ENCODE results near the gene C9orf78. TPM values are rescaled to one million over a fixed set of nuclear protein-coding genes. Genes with fewer than 3 reads are reported as not detected.
"Not testable (repeated sequence)": the region's sequence is repeated elsewhere in the genome, so short reads cannot be mapped to it uniquely, and the experiment has no call there.

C9orf78 gene
- polyA plus RNA-seq, 3 donors: 68.4 to 87.6 (median 81.4) TPM

DNA sequence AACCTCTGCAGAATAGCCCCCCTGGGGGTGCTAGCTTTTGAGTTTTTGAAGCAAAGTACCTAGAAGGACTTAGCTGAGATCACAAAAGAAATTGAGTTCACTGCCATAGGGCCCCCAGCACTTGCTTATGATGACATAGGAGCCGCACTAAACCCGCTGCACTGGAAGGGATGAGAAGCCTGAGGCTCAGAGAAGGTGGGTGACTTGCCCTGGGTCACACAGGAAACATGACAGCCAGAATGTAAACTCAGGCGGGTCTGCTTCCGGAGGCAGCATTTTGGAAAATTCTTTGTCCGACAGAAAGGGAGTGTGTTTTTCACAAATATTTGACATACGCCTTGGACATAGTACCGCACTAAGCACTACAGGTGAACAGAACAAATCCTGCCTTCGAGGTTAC is 40.5 kb downstream of the C9orf78 start:
- DNase-seq (ENCODE audit: extremely low read depth in 1 of 11, low read depth in 9 of 11, low spot score in 4 of 11): no peak

DNA sequence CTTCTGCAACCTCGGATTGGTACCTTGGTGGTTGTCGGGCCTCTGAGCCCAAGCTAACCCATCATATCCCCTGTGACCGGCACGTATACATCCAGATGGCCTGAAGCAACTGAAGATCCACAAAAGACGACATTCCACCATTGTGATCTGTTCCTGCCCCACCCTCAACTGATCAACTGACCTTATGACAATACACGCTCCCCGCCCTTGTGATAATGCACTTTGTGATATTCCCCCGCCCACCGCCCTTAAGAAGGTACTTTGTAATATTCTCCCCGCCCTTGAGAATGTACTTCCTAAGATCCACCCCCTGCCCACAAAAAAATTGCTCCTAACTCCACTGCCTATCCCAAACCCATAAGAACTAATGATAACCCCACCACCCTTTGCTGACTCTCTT is 48.6 kb downstream of the C9orf78 start:
- no peak for DNase-seq (ENCODE audit: extremely low read depth in 1 of 11, low read depth in 9 of 11, low spot score in 4 of 11)

DNA sequence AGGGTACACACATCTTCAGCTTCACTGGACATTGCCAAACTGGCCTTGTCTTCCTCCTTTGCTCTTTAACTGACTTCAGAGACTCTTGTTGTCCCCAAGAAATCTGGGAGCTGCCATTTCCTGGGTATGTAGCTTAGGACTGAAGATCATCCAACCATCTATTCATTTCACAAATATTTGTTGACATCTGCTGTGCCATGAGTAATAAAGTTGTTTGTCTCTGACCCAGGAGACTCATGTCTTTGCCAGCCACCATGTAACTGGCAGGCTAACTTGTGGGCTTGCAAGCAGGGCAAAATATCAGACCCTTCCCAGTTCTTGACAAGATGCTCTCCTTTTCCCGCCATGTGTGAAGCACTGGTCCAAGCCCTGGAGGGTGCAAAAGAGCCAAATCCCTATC is 49.2 kb downstream of the C9orf78 start:
- DNase-seq (ENCODE audit: extremely low read depth in 1 of 11, low read depth in 9 of 11, low spot score in 4 of 11): no peak

DNA sequence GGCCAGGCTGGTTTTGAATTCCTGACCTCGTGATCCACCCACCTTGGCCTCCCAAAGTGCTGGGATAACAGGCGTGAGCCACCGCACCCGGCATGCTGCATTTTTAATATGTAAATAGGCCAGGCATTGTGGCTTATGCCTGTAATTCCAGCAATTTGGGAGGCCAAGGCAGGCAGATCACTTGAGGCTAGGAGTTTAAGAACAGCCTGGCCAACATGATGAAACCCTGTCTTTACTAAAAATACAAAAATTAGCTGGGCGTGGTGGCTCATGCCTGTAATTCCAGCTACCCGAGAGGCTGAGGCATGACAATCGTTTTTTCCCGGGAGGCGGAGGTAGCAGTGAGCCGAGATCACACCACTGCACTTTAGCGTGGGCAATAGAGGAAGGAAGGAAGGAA is 50.1 kb downstream of the C9orf78 start:
- DNase-seq (ENCODE audit: extremely low read depth in 1 of 11, low read depth in 9 of 11, low spot score in 4 of 11): not testable (repeated sequence)

DNA sequence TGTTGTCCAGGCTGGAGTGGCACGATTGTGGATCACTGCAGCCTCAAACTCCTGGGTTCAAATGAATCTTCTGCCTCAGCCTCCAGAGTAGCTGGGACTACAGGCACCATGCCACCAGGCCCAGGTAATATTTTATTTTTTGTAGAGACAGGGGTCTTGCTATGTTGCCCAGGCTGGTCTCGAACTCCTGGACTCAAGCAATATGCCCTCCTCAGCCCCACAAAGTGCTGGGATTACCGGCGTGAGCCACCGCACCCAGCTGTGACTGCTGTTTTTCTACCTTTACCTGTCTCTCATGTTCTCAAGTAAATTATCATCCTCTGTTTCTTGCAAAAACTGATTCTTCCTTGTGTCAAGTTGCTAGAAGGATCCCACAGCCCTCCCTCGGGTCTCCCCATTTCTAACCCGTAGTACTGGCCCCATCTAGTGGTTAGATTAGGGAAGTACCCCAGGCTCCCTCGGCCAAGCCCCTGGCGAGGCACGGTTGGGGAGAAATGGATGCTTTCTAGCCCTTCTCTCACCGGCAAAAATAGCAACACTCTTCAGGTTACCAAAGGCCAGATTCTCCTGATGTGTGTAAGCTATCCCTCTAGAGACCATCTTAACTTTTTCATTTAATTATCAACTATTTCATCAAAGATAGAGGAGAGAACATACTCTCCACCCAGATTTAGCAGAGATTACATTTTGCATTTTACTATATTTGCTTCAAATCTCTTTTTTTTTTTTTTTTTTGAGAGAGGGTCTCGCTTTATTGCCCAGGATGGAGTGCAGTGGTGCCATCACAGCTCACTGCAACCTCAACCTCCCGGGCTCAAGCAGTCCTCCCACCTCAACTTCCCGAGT is 51.3 kb downstream of the C9orf78 start:
- peak in 6 of 11 donors; percentile 59 to 72 (median 61) for DNase-seq (ENCODE audit: extremely low read depth in 1 of 11, low read depth in 9 of 11, low spot score in 4 of 11)

DNA sequence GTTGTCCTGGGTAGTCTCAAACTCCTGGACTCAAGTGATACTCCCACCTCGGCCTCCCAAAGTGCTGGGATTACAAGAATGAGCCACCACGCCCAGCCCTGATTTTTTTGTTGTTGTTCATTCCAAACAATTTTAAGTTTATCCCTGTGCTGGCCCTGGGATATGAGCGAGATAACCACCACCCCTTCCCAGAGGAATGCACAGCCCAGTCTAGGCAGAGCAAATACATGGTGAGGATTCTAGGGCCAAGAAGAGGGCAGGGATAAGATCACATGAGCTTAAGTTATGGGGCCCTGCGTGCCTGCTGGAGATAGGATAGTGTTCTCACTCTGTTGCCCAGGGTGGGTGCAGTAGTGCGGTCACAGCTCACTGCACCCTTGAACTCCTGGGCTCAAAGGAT is 53.1 kb downstream of the C9orf78 start:
- no peak for DNase-seq (ENCODE audit: extremely low read depth in 1 of 11, low read depth in 9 of 11, low spot score in 4 of 11)

DNA sequence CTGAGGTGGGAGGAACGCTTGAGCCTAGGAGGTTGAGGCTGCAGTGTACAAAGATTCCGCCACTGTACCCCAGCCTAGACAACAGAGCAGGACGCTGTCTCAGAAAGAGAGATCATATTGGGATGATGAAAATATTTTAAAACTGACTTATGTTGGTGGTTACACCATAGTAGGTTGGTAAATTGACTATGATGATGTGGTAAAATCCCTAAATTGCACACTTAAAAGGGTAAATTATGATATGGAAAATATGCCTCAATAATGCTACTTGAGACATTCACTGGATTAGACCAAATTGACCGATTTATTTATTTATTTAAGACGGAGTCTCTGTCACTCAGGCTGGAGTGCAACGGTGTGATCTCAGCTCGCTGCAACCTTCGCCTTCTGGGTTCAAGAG is 53.9 kb downstream of the C9orf78 start:
- DNase-seq (ENCODE audit: extremely low read depth in 1 of 11, low read depth in 9 of 11, low spot score in 4 of 11): no peak

DNA sequence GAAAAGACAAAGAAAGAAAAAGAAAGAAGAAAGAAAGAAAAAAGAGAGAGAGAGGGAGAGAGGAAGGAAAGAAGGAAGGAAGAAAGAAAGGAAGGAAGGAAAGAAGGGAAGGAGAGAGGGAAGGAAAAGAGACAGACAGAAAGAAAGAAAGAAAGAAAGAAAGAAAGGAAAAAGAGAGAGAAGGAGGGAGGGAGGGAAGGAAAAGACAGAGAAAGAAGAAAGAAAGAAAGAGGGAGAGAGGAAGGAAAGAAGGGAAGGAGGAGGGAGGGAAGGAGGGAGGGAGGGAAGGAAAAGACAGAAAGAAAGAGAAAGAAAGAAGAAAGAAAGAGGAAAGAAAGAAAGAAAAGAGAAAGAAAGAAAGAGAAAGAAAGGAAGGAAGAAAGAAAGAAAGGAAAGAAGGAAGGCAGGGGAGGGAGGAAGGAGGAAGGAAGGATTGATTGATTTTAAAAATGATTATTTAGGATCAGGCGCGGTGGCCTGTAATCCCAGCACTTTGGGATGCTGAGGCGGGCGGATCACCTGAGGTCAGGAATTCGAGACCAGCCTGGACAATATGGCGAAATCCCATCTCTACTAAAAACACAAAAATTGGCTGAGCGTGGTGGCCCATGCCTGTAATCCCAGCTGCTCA is 55.4 kb downstream of the C9orf78 start:
- no peak for DNase-seq (ENCODE audit: extremely low read depth in 1 of 11, low read depth in 9 of 11, low spot score in 4 of 11)

DNA sequence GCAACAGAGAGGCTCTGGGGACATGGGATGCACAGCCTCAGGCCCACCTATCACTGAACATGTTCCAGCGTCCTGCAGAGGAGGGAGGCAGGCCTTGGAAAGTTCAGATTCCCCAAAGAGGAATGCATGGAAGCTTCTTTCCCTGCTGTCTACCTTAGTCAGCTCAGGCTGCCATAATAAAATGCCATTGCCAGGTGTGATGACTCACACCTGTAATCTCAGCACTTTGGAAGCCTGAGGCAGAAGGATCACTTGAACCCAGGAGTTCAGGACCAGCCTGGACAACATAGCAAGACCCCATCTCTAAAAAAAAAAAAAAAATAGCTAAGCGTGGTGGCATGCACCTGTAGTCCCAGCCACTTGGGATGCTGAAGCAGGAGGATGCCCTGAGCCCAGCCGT is 56.6 kb downstream of the C9orf78 start:
- DNase-seq (ENCODE audit: extremely low read depth in 1 of 11, low read depth in 9 of 11, low spot score in 4 of 11): no peak

DNA sequence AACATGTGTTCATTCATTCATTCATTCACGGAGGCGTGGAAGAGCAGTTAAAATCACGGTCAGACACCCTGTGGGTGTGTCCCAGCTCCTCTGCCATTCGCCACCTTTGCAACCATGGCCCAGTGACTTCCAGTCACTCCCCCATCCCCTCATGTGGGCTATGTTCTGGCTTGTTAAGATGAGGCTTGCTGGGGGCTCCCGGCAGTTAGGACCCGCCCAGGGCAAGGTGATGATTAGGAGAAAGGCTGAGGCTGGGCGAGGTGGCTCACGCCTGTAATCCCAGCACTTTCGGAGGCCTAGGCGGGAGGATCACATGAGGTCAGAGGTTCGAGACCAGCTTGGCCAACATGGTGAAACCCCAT is 57.3 kb downstream of the C9orf78 start:
- no peak for DNase-seq (ENCODE audit: extremely low read depth in 1 of 11, low read depth in 9 of 11, low spot score in 4 of 11)

Other genes starting within 250 kb of the C9orf78 start
- 1 to 10 TPM in 1 of 3 donors, under 1 TPM in 1, not detected in 1; 0.69 to 1.4 TPM for gene C9orf50, start 214.2 kb downstream of the C9orf78 start, polyA plus RNA-seq (ENCODE audit: insufficient read length in 3 of 3)
- gene NTMT1, start 209.1 kb downstream of the C9orf78 start, polyA plus RNA-seq (ENCODE audit: insufficient read length in 3 of 3): 10 to 100 TPM; 28.5 to 38.1 (median 32.6) TPM
- 10 to 100 TPM; 15.4 to 21.3 (median 19.4) TPM for gene ASB6, start 193.1 kb downstream of the C9orf78 start, polyA plus RNA-seq (ENCODE audit: insufficient read length in 3 of 3)
- gene PRRX2, start 169.6 kb downstream of the C9orf78 start, polyA plus RNA-seq (ENCODE audit: insufficient read length in 3 of 3): 1 to 10 TPM in 2 of 3 donors, under 1 TPM in 1; 0.87 to 1.3 (median 1.1) TPM
- 1 to 10 TPM; 3.4 to 5.0 (median 4.0) TPM for gene PTGES, start 82.2 kb downstream of the C9orf78 start, polyA plus RNA-seq (ENCODE audit: insufficient read length in 3 of 3)
- 10 to 100 TPM; 19.4 to 23.9 (median 21.6) TPM for gene TOR1B, start 32.1 kb downstream of the C9orf78 start, polyA plus RNA-seq (ENCODE audit: insufficient read length in 3 of 3)
- 10 to 100 TPM; 40.2 to 43.4 (median 41.2) TPM for gene TOR1A, start 11.1 kb downstream of the C9orf78 start, polyA plus RNA-seq (ENCODE audit: insufficient read length in 3 of 3)
- gene USP20, start 183 bp upstream of the C9orf78 start, polyA plus RNA-seq (ENCODE audit: insufficient read length in 3 of 3): 10 to 100 TPM; 17.1 to 25.9 (median 21.8) TPM
- gene FNBP1, start 207.9 kb upstream of the C9orf78 start, polyA plus RNA-seq (ENCODE audit: insufficient read length in 3 of 3): 10 to 100 TPM; 48.3 to 48.7 (median 48.3) TPM
- gene GPR107, start 218.6 kb upstream of the C9orf78 start, polyA plus RNA-seq (ENCODE audit: insufficient read length in 3 of 3): 10 to 100 TPM; 56.1 to 57.8 (median 56.2) TPM

All from renal cortex interstitium (tissue), 11 donors.